Activated naive CD8-positive, alpha-beta T cell treated with anti-CD3 and anti-CD28 coated beads, Interleukin-2, amount 10 ng/mL, durations not matched to agents 7 days and 5 days (primary cell): ENCODE data around the gene PTEN. TPM values are rescaled to one million over a fixed set of nuclear protein-coding genes. Genes with fewer than 3 reads are reported as not detected.

Experiments used
- ATAC-seq: fragments of 150-1000 bp; cut with Tn5 transposase; one replicate; pipeline ENCODE4 v1.10.0; 2021; ENCODE audit warnings: low read depth, moderate library complexity
- POLR2A ChIA-PET: fragments of 350-600 bp; sonication (Branson Sonifier 250); formaldehyde crosslinking; loops from one replicate; lab custom pipeline; 2021; ENCODE audit warnings: antibody characterized with exemption; lab: Charles Lee
- DNase-seq: peaks from one replicate; pipeline ENCODE4 v3.0.0; 2021
- H3K27ac Mint-ChIP-seq: one replicate; pipeline ENCODE4 v1.8.0; 2022; ENCODE audit warnings: mild to moderate bottlenecking, mixed read lengths
- H3K27me3 Mint-ChIP-seq: one replicate; pipeline ENCODE4 v1.8.0; 2022; ENCODE audit warnings: mild to moderate bottlenecking, moderate library complexity, mixed read lengths
- H3K36me3 Mint-ChIP-seq: one replicate; pipeline ENCODE4 v1.8.0; 2021; ENCODE audit warnings: mild to moderate bottlenecking, mixed read lengths
- H3K4me1 Mint-ChIP-seq: one replicate; pipeline ENCODE4 v1.8.0; 2021; ENCODE audit warnings: mixed read lengths
- H3K4me3 Mint-ChIP-seq: one replicate; pipeline ENCODE4 v1.8.0; 2022; ENCODE audit warnings: mild to moderate bottlenecking, moderate library complexity, mixed read lengths
- H3K9me3 Mint-ChIP-seq: one replicate; pipeline ENCODE4 v1.8.0; 2021; ENCODE audit warnings: mixed read lengths
- total RNA-seq, 2 experiments: library from RNA; stranded (reverse); gene quantifications; one replicate each; pipeline ENCODE4 v1.2.3, GENCODE V29; 2021

The PTEN gene
- total RNA-seq, 2 experiments from 2014 or later = 81.9 to 97.1 TPM

DNA sequence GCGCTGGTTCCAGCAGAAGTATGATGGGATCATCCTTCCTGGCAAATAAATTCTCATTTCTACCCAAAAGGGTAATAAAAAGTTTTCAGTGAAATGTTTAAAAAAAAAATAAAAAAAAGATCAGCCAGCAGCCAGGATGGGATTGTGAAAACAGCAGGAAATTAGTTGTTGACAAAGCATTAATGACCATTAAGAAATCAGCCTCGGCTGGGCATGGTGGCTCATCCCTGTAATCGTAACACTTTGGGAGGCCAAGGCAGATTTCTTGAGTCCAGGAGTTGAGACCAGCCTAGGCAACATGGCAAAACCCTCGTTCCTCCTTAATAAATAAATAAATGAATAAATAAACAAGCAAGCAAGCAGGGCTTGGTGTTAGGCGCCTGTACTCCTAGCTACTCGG, 82.6 kb downstream of the PTEN start:
- Mint-ChIP-seq H3K9me3 (no peaks in the 10 kb centered on the region), H3K4me3 (no peak overlapping the region), H3K27me3 (no peaks in the 10 kb centered on the region), H3K36me3 (peaks cover 33% of the 10 kb centered on the region), H3K4me1 (peaks cover 3% of the 10 kb centered on the region), H3K27ac (no peak overlapping the region)
- ATAC-seq = no peak
- no peak for DNase-seq
- POLR2A ChIA-PET = no interaction called here

DNA sequence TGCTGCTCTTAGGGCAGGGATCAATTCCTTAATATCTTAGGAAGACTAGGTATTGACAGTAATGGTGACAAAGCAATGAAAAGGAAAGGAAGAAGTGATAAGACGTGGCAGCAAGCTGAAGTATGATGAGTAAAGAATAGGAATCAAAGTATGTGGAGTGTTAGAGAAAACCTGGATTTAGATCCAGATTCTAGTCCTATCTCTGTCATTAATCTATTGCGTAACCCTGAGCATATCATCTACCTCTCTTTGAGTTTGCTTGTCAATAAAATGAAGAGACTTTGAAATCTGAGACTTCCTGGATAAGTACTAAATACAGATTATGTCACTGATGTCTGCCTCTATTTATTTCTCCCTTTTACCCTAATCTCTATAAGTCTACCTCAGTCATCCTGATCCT, 89.2 kb downstream of the PTEN start:
- Mint-ChIP-seq H3K9me3 (no peaks in the 10 kb centered on the region), H3K36me3 (peaks cover 30% of the 10 kb centered on the region), H3K27me3 (no peaks in the 10 kb centered on the region), H3K4me3 (no peak overlapping the region), H3K27ac (no peak overlapping the region), H3K4me1 (peaks cover 6% of the 10 kb centered on the region)
- no peak for ATAC-seq
- no peak for DNase-seq
- POLR2A ChIA-PET = no interaction called here

DNA sequence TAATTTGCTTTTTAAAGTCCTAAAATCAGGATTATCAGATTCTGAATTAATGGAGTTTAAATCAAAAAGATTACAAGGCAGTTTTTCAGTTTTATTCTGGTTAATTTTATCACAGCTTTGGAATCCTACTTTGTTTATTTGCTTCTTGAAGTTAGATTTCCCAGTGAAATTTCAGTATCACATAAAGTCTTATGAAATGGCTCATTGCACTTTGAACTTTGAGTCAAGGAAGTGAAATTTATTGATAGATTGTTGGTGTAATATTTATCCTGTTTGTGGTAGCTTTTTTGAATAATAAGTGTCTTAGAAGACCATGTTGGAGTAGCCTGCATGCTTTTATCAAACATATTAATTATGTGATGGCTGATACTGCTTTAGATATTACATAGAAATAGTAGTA, 92.6 kb downstream of the PTEN start:
- Mint-ChIP-seq H3K9me3 (no peaks in the 10 kb centered on the region), H3K4me1 (peaks cover 7% of the 10 kb centered on the region), H3K4me3 (no peak overlapping the region), H3K27ac (no peak overlapping the region), H3K27me3 (no peaks in the 10 kb centered on the region), H3K36me3 (peaks cover 43% of the 10 kb centered on the region)
- ATAC-seq (no peak), DNase-seq (no peak)
- POLR2A ChIA-PET = no interaction called here

DNA sequence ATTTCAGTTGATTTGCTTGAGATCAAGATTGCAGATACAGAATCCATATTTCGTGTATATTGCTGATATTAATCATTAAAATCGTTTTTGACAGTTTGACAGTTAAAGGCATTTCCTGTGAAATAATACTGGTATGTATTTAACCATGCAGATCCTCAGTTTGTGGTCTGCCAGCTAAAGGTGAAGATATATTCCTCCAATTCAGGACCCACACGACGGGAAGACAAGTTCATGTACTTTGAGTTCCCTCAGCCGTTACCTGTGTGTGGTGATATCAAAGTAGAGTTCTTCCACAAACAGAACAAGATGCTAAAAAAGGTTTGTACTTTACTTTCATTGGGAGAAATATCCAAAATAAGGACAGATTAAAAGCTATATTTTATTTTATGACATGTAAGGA, 94.3 kb downstream of the PTEN start:
- peaks cover 9% of the 10 kb centered on the region for H3K4me1 Mint-ChIP-seq
- no peak overlapping the region for H3K27ac Mint-ChIP-seq
- no peaks in the 10 kb centered on the region for H3K27me3 Mint-ChIP-seq
- ATAC-seq = no peak
- peaks cover 48% of the 10 kb centered on the region for H3K36me3 Mint-ChIP-seq
- DNase-seq = no peak
- no peaks in the 10 kb centered on the region for H3K9me3 Mint-ChIP-seq
- no peak overlapping the region for H3K4me3 Mint-ChIP-seq
- POLR2A ChIA-PET = no interaction called here

DNA sequence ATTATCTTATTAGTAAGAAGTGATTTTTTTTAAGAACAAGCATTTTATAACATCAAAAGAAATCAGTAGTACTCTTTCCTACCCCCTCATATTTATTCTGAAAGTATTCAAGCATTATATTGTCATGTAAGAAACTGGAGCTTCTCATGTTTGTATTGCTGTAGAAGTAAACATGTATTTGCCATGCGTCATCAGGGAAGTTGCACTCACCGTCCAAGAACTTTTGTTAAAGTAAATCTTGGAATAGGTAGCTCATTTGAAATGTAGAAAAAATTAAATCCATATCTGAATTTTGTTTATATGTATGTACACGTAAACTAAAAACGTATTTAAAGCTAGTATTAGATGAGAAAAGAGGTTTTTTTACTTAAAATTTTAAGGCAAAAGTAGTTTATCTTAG, 96.8 kb downstream of the PTEN start:
- POLR2A ChIA-PET = no interaction called here
- DNase-seq (no peak), ATAC-seq (no peak)
- H3K4me1 Mint-ChIP-seq = peaks cover 5% of the 10 kb centered on the region
- peaks cover 47% of the 10 kb centered on the region for H3K36me3 Mint-ChIP-seq
- H3K9me3 Mint-ChIP-seq = no peaks in the 10 kb centered on the region
- no peak overlapping the region for H3K27ac Mint-ChIP-seq
- no peak overlapping the region for H3K4me3 Mint-ChIP-seq
- no peaks in the 10 kb centered on the region for H3K27me3 Mint-ChIP-seq

DNA sequence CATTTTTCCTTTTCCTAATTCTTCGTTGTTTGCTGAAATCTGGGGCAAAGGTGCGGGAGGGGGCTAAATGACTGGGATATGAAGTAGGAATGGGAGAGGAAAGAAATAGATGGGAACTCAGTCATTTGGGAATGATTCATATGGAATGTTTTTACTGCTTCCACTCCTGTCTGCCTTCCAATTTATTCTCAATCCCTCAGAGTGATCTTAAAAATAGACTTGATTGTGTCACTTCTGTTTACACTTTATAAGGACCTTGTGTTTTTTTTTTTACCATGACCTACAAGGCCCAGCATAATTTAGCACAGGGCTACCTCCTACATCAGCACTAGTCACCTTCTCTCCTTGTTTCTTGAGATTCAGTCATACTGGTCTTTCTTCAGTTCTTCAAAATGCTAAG, 97.9 kb downstream of the PTEN start:
- DNase-seq (no peak), ATAC-seq (no peak)
- H3K4me1 Mint-ChIP-seq = peaks cover 3% of the 10 kb centered on the region
- no peaks in the 10 kb centered on the region for H3K27me3 Mint-ChIP-seq
- peaks cover 47% of the 10 kb centered on the region for H3K36me3 Mint-ChIP-seq
- no peak overlapping the region for H3K27ac Mint-ChIP-seq
- H3K9me3 Mint-ChIP-seq = no peaks in the 10 kb centered on the region
- no peak overlapping the region for H3K4me3 Mint-ChIP-seq
- POLR2A ChIA-PET = no interaction called here

DNA sequence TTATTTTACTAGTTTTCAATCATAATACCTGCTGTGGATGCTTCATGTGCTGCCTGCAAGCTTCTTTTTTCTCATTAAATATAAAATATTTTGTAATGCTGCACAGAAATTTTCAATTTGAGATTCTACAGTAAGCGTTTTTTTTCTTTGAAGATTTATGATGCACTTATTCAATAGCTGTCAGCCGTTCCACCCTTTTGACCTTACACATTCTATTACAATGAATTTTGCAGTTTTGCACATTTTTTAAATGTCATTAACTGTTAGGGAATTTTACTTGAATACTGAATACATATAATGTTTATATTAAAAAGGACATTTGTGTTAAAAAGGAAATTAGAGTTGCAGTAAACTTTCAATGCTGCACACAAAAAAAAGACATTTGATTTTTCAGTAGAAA, 103.0 kb downstream of the PTEN start:
- ATAC-seq (no peak), DNase-seq (no peak)
- Mint-ChIP-seq H3K4me1 (no peaks in the 10 kb centered on the region), H3K27me3 (no peaks in the 10 kb centered on the region), H3K9me3 (no peaks in the 10 kb centered on the region), H3K4me3 (no peak overlapping the region), H3K36me3 (peaks cover 29% of the 10 kb centered on the region), H3K27ac (no peak overlapping the region)
- POLR2A ChIA-PET = no interaction called here

DNA sequence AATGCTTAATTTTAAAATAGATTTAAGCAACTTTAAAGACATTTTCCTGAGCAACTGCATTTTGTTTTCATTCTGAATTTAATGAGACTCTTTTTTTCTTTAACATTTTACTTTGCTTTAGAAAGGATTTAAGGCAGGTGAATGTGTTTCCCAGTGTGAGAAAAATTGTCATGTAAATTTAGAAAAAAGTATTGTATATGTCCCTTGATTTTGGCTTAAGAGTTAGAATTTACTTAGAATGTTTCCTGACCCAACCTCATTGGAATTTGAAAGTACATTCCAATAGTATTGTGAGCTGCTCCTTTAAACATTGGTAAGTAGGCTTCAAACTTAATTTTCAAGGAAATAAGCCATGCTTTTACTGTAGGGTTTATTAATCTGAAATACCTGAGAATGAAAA, 110.2 kb downstream of the PTEN start:
- no peak overlapping the region for H3K27ac Mint-ChIP-seq
- ATAC-seq = no peak
- peaks cover 6% of the 10 kb centered on the region for H3K9me3 Mint-ChIP-seq
- peaks cover 13% of the 10 kb centered on the region for H3K36me3 Mint-ChIP-seq
- H3K27me3 Mint-ChIP-seq = no peaks in the 10 kb centered on the region
- no peaks in the 10 kb centered on the region for H3K4me1 Mint-ChIP-seq
- no peak overlapping the region for H3K4me3 Mint-ChIP-seq
- POLR2A ChIA-PET = no interaction called here
- DNase-seq = no peak

DNA sequence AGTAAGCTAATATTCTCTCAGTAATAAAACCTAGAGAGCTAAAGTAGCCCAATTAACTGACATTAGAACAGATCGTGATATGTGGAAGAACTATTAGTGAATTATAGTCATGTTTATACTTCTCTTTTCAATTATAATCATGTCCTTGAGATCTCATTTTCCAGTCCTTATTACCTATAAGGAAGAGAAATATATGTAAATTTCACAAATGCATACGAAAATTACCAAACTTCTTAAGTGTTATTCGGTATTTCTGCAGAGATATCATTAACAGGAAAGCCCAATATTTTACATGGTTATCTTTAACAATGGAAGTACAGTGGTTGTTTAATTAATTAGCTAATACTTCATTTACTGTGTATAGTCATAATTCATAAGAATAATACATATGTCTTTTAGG, 110.7 kb downstream of the PTEN start:
- Mint-ChIP-seq H3K27me3 (no peaks in the 10 kb centered on the region), H3K36me3 (peaks cover 13% of the 10 kb centered on the region), H3K27ac (no peak overlapping the region), H3K4me3 (no peak overlapping the region), H3K4me1 (no peaks in the 10 kb centered on the region), H3K9me3 (peaks cover 6% of the 10 kb centered on the region)
- no peak for DNase-seq
- no peak for ATAC-seq
- POLR2A ChIA-PET = no interaction called here

DNA sequence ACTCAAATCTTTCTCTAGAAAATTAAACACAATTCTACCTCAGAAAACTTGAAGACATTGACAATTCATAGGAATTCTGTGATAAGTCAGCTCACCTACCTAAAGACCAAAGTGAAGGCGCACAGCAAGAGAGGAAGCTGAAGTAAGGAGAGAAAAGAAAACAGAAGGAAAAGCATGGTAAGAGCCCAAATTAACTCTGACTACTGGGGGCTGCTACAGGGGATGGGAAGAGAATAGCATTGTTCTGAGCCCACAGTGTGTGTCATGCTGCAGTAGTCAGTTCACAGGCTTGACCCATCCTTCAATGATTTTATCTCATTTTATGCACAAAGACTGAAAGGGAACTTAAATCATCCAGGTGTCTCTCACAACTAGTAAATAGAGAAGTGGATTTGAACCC, 111.3 kb downstream of the PTEN start:
- POLR2A ChIA-PET = no interaction called here
- DNase-seq (no peak), ATAC-seq (no peak)
- no peak overlapping the region for H3K4me3 Mint-ChIP-seq
- H3K27ac Mint-ChIP-seq = no peak overlapping the region
- peaks cover 13% of the 10 kb centered on the region for H3K36me3 Mint-ChIP-seq
- H3K9me3 Mint-ChIP-seq = peaks cover 6% of the 10 kb centered on the region
- H3K27me3 Mint-ChIP-seq = no peaks in the 10 kb centered on the region
- H3K4me1 Mint-ChIP-seq = no peaks in the 10 kb centered on the region

DNA sequence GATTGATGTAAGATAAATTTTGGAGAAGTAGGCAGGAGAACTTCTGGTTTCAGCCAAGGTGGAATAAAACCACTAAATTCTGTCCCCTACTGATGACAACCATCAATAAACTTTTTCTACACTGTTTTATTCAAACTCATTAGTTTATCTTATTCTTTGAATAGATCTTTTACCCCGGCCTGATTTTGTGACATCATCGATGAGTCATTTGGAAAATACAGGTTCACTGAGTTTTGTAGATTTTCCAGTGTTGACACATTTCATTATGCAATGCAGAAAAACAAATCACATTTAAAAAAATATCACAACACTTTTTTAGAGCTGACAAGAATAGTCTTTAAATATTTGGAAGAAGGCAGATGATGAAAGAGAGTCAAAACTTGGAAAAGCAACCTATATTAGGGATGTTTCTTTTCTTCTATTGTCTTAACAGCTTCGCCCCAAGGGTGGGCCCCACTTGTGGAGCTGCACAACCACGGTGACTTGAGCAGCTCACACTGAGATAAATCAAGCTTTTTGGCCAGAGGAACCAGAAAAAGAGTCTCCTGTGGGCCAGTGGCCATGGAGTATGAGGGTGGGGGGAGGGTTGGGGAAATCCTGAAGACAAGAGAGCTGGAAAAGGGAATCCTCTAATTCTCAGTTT, 112.8 kb downstream of the PTEN start:
- Mint-ChIP-seq H3K27me3 (no peaks in the 10 kb centered on the region), H3K27ac (no peak overlapping the region), H3K4me1 (no peaks in the 10 kb centered on the region), H3K36me3 (peaks cover 13% of the 10 kb centered on the region), H3K4me3 (no peak overlapping the region), H3K9me3 (peaks cover 6% of the 10 kb centered on the region)
- POLR2A ChIA-PET = no interaction called here
- DNase-seq = no peak
- ATAC-seq = no peak

DNA sequence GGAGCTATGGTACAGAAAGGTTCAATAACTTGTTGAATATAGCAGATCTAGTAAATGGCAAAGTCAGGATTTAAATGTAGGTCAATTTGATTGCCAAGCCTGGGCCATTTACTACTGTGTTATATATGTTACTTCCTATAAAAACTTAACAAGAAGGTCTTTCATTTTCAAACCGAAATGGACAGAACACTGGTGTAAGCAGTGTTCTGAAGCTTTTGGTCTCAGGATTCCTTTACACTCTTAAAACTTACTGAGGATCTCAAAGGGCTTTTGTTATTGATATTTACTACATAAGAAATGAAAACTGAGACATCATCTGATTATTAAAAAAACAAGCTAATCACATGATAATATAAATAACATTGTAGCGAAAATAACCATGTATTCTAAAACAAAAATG, 114.7 kb downstream of the PTEN start:
- DNase-seq (no peak), ATAC-seq (no peak)
- no peak overlapping the region for H3K4me3 Mint-ChIP-seq
- H3K27me3 Mint-ChIP-seq = no peaks in the 10 kb centered on the region
- peaks cover 7% of the 10 kb centered on the region for H3K36me3 Mint-ChIP-seq
- H3K27ac Mint-ChIP-seq = no peak overlapping the region
- POLR2A ChIA-PET = no interaction called here
- H3K4me1 Mint-ChIP-seq = no peaks in the 10 kb centered on the region
- peaks cover 2% of the 10 kb centered on the region for H3K9me3 Mint-ChIP-seq

DNA sequence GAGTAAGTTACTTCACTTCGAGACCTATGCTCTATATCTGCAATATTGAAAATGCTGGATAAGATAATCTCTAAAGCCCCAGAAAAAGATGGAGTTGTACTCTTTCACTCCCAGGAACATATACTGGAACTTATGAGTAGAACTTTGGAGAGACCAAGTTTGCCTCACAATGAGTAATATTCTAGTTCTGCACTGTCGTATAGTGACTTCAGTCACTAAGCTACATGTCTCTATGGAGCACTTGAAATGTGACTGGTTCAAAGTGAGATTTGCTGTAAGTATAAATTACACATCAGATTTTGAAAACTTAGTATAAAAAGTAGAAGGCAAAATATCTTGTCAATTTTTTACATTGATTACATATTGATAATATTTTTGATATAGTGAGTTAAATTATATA, 116.4 kb downstream of the PTEN start:
- peaks cover 3% of the 10 kb centered on the region for H3K9me3 Mint-ChIP-seq
- H3K27me3 Mint-ChIP-seq = no peaks in the 10 kb centered on the region
- no peak overlapping the region for H3K27ac Mint-ChIP-seq
- POLR2A ChIA-PET = no interaction called here
- ATAC-seq (no peak), DNase-seq (no peak)
- peaks cover 3% of the 10 kb centered on the region for H3K36me3 Mint-ChIP-seq
- H3K4me1 Mint-ChIP-seq = no peaks in the 10 kb centered on the region
- no peak overlapping the region for H3K4me3 Mint-ChIP-seq

DNA sequence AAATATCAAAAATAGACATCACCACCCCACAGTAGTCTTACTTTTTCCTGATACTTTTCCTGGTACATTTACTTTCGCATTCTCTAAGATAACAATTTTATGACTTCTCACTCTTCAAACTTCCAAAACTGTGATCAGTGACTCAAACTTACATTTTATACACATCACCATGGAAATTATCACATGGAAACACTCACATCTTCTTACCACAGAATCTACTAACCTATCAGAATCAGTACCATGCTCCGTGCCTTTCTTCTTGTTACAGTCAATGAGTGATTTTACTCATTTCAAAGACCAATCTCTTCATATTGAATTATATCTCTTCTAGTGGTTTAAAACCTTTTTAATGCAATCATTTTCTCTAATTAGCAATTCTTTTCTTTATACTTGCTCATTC, 120.3 kb downstream of the PTEN start:
- DNase-seq = no peak
- Mint-ChIP-seq H3K36me3 (peaks cover 2% of the 10 kb centered on the region), H3K4me3 (no peak overlapping the region), H3K27ac (no peak overlapping the region), H3K27me3 (no peaks in the 10 kb centered on the region), H3K4me1 (no peaks in the 10 kb centered on the region), H3K9me3 (peaks cover 5% of the 10 kb centered on the region)
- POLR2A ChIA-PET = no interaction called here
- ATAC-seq = no peak

DNA sequence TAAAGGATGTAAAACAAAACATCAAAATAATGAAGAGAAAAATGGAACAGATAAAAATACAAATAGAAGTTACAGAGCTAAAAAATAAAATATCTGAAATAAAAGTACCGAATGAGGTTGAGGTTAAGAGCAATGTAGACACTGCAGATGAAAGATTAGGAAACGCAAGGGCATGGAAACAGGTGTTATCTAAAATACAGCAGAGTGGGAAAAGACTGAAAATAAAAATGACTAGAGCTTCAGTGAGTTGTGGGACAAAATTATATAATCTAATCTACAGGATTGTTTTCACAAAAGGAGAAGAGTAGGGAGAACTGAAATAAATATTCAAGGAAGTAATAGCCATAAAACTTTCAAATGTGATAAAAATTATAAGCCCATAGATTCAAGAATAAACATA, 123.8 kb downstream of the PTEN start:
- Mint-ChIP-seq H3K4me1 (no peaks in the 10 kb centered on the region), H3K4me3 (no peak overlapping the region), H3K27me3 (no peaks in the 10 kb centered on the region), H3K9me3 (peaks cover 5% of the 10 kb centered on the region), H3K36me3 (peaks cover 2% of the 10 kb centered on the region), H3K27ac (no peak overlapping the region)
- POLR2A ChIA-PET = no interaction called here
- no peak for ATAC-seq
- no peak for DNase-seq
